A549 treated with DMSO at 1 μM for 4 hours (cell line): ENCODE results near the gene C11orf71. TPM values are rescaled to one million over a fixed set of nuclear protein-coding genes. Genes with fewer than 3 reads are reported as not detected.

Experiments used
- total RNA-seq: library from RNA; stranded (reverse); fragments of 200-300 nt; extraction: Qiagen RNA extraction; gene quantifications from 5 replicates; pipeline ENCODE4 v1.2.3, GENCODE V29; 2022; ENCODE audit warnings: low read depth

Gene C11orf71
- total RNA-seq: 3.5 to 5.3 TPM (median 4.0 TPM) in 5 replicates

GRCh38 chr11:114400216-114400914 lies at the start of gene C11orf71, which contains the start of gene RBM7:
TSS of gene C11orf71 (minus strand) at chr11:114400511. CDS start at chr11:114400331, 180 bp downstream.
TSS of gene RBM7 (plus strand) at chr11:114400666. CDS start at chr11:114400672, 6 bp downstream.

GRCh38 chr11:114439229-114440120 lies 39.2 kb upstream of the C11orf71 start, which contains the start of gene REXO2:
TSS of gene REXO2 (plus strand) at chr11:114439467. CDS start at chr11:114439529, 62 bp downstream.

Other genes starting within 250 kb of the C11orf71 start
- gene NNMT, start 104.1 kb downstream of the C11orf71 start, total RNA-seq: 135 to 173 TPM (median 159 TPM) in 5 replicates
- gene RBM7, start 155 bp upstream of the C11orf71 start, total RNA-seq: 22.8 to 29.9 TPM (median 26.6 TPM) in 5 replicates
- gene REXO2, start 39.0 kb upstream of the C11orf71 start, total RNA-seq: 92.0 to 99.1 TPM (median 97.8 TPM) in 5 replicates
- gene NXPE1, start 159.4 kb upstream of the C11orf71 start, total RNA-seq: not detected in 5 replicates
- gene NXPE4, start 195.3 kb upstream of the C11orf71 start, total RNA-seq: not detected in 5 replicates